22Rv1 (cell line): Measurements from ENCODE around the gene SYTL1.

Source experiments
- H3K27ac ChIP-seq: fragments of 450-650 bp; 2 replicates; pipeline ENCODE4 v1.5.1; 2017
- CTCF ChIP-seq: fragments of 450-650 bp; IDR thresholded peaks from 2 replicates; pipeline ENCODE4 v1.5.1; 2017; ENCODE audit warnings: mild to moderate bottlenecking
- ZFX ChIP-seq: fragments of 450-650 bp; IDR thresholded peaks from 2 replicates; pipeline ENCODE4 v1.6.1; 2017; ENCODE audit warnings: antibody characterized with exemption, borderline replicate concordance

Gene SYTL1

GRCh38 chr1:27299385-27300271 is 42.2 kb upstream of the SYTL1 start:
- no peak for TF ChIP-seq ZFX
- H3K27ac ChIP-seq: no peak overlapping the region

- TF ChIP-seq CTCF (peak; percentile 94), ZFX (no peak)
- no peak overlapping the region for H3K27ac ChIP-seq
Measured at GRCh38 chr1:27300341-27301051, 41.3 kb upstream of the SYTL1 start.

GRCh38 chr1:27301052-27301422 is 40.8 kb upstream of the SYTL1 start:
- peak; percentile 66 for TF ChIP-seq CTCF
- no peak for TF ChIP-seq ZFX
- H3K27ac ChIP-seq: no peak overlapping the region

- H3K27ac ChIP-seq: no peak overlapping the region
- TF ChIP-seq ZFX (no peak), CTCF (no peak)
Measured at GRCh38 chr1:27301582-27302199, 40.1 kb upstream of the SYTL1 start.

- H3K27ac ChIP-seq: no peak overlapping the region
- no peak for TF ChIP-seq ZFX
- TF ChIP-seq CTCF: no peak
Measured at GRCh38 chr1:27302612-27303011, 39.2 kb upstream of the SYTL1 start.

GRCh38 chr1:27303509-27303908 is 38.3 kb upstream of the SYTL1 start:
- no peak overlapping the region for H3K27ac ChIP-seq
- no peak for TF ChIP-seq CTCF

- H3K27ac ChIP-seq: no peak overlapping the region
- no peak for TF ChIP-seq CTCF
- no peak for TF ChIP-seq ZFX
Measured at GRCh38 chr1:27306071-27306470, 35.8 kb upstream of the SYTL1 start.
